GM23248 (cell line): ENCODE data around the gene POLR3A. TPM values are rescaled to one million over a fixed set of nuclear protein-coding genes. Genes with fewer than 3 reads are reported as not detected.

ENCODE experiments used
- DNase-seq: peaks from one replicate; pipeline ENCODE4 v3.0.0-alpha.2; 2015
- H2AFZ ChIP-seq: fragments of 200-600 bp; sonication (generic); 2 replicates; pipeline ENCODE4 v1.6.1; 2016; ENCODE audit warnings: antibody characterized with exemption
- H3F3A ChIP-seq: fragments of 200-600 bp; sonication (generic); 2 replicates; pipeline ENCODE4 v1.6.1; 2016; ENCODE audit warnings: mild to moderate bottlenecking, antibody characterized with exemption, mixed run types; ENCODE audit not compliant: insufficient read depth
- H3K27ac ChIP-seq: fragments of 200-600 bp; sonication (generic); 2 replicates; pipeline ENCODE4 v1.5.1; 2016; ENCODE audit warnings: mild to moderate bottlenecking
- H3K27me3 ChIP-seq: fragments of 200-600 bp; sonication (generic); replicated peaks from 2 replicates; pipeline ENCODE4 v1.6.1; 2016; ENCODE audit warnings: mild to moderate bottlenecking; ENCODE audit not compliant: insufficient read depth
- H3K36me3 ChIP-seq: fragments of 200-600 bp; sonication (generic); 2 replicates; pipeline ENCODE4 v1.6.1; 2016; ENCODE audit warnings: low read depth, mild to moderate bottlenecking
- H3K4me1 ChIP-seq: fragments of 200-600 bp; sonication (generic); 2 replicates; pipeline ENCODE4 v1.6.1; 2016; ENCODE audit warnings: mild to moderate bottlenecking; ENCODE audit not compliant: insufficient read depth
- H3K4me2 ChIP-seq: fragments of 200-600 bp; sonication (generic); one replicate; pipeline ENCODE4 v1.6.1; 2016; ENCODE audit warnings: mild to moderate bottlenecking; ENCODE audit not compliant: unreplicated experiment
- H3K4me3 ChIP-seq: fragments of 200-600 bp; sonication (generic); 2 replicates; pipeline ENCODE4 v1.5.1; 2016; ENCODE audit warnings: mild to moderate bottlenecking
- H3K79me2 ChIP-seq: fragments of 200-600 bp; sonication (generic); 2 replicates; pipeline ENCODE4 v1.6.1; 2016; ENCODE audit warnings: mild to moderate bottlenecking; ENCODE audit not compliant: insufficient read depth
- H3K9ac ChIP-seq: fragments of 200-600 bp; sonication (generic); 2 replicates; pipeline ENCODE4 v1.6.1; 2016; ENCODE audit warnings: mild to moderate bottlenecking
- H3K9me2 ChIP-seq: fragments of 200-600 bp; sonication (generic); 2 replicates; pipeline ENCODE4 v1.6.1; 2016; ENCODE audit warnings: mixed run types, mild to moderate bottlenecking, moderate library complexity; ENCODE audit not compliant: insufficient read depth
- H3K9me3 ChIP-seq: fragments of 200-600 bp; sonication (generic); one replicate; pipeline ENCODE4 v1.6.1; 2017; ENCODE audit warnings: low read depth
- H4K20me1 ChIP-seq: fragments of 200-600 bp; sonication (generic); 2 replicates; pipeline ENCODE4 v1.6.0; 2016; ENCODE audit not compliant: insufficient read depth
- EZH2 ChIP-seq: fragments of 200-600 bp; sonication (generic); IDR thresholded peaks from 2 replicates; pipeline ENCODE4 v1.6.1; 2018; ENCODE audit warnings: antibody characterized with exemption, mild to moderate bottlenecking; ENCODE audit not compliant: insufficient read depth, poor library complexity, severe bottlenecking
- EZH2phosphoT487 ChIP-seq: fragments of 200-600 bp; sonication (generic); IDR thresholded peaks from 2 replicates; pipeline ENCODE4 v1.6.1; 2018; ENCODE audit warnings: antibody characterized with exemption, moderate library complexity, mild to moderate bottlenecking, low read depth; ENCODE audit not compliant: insufficient read depth
- WGBS, 2 experiments: methylation state at CpG; one replicate each; pipeline ENCODE4 v1.1.6; 2015 to 2017; ENCODE audit warnings: low lambda C conversion rate in 2 of 2, low coverage in 1 of 2; ENCODE audit errors: missing lambda C conversion rate in 2 of 2; 5-methylcytosine and 5-hydroxymethylcytosine counted together
- in situ Hi-C: fragments of 300-500 bp; cut with MboI; formaldehyde crosslinking; loops from 2 replicates; pipeline ENCODE4 v1.15.0; 2020
- polyA plus RNA-seq: library from polyadenylated mRNA; unstranded; fragments of >200 nt; fragmentation: Nextera tagmentation; extraction: Ambion mirVana; gene quantifications from 2 replicates; pipeline ENCODE4 v1.2.1, GENCODE V29; 2016
- total RNA-seq: library from RNA; depleted of rRNA; stranded (reverse); fragments of >200 nt; shearing (Covaris generic); gene quantifications from 2 replicates; pipeline ENCODE4 v1.2.3, GENCODE V29; 2014

POLR3A gene
- total and polyA plus RNA-seq, 2 experiments from 2014 or later = 9.2 to 12.8 TPM

DNA sequence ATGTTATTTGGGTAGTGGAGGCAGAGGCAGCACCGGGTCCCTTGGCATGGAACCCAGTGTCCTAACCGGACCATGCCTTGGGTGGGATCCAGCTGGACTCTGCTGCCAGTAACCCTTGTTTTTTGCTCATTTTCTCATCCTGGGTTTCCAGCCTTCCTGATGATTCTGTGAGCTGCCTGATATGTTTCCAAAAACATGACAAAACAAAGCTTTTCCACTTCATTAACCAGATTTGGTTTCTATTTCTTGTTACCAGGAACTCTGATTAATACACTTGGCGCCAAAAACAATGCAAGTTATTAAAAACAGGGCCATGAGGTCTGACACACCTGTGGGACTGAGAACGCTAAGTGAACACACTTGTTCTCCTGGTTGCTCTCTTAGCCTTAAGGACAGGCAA lies 69.9 kb downstream of the POLR3A start:
- no peaks in the 10 kb centered on the region for H3K9me2 ChIP-seq
- no peaks in the 10 kb centered on the region for H4K20me1 ChIP-seq
- in situ Hi-C loops = no loop called here
- H3K27me3 ChIP-seq = no peaks in the 10 kb centered on the region
- H3K79me2 ChIP-seq = no peaks in the 10 kb centered on the region
- no peak overlapping the region for H3K9ac ChIP-seq
- no peak overlapping the region for H3K4me3 ChIP-seq
- no peak overlapping the region for H3K4me2 ChIP-seq
- H2AFZ ChIP-seq = no peak overlapping the region
- H3K4me1 ChIP-seq = no peaks in the 10 kb centered on the region
- H3K36me3 ChIP-seq = no peaks in the 10 kb centered on the region
- DNase-seq = no peak
- WGBS, 2 experiments = 55 to 57% methylated on average over 4 of the region's 4 CpGs
- no peaks in the 10 kb centered on the region for H3F3A ChIP-seq
- no peaks in the 10 kb centered on the region for H3K9me3 ChIP-seq
- no peak for TF ChIP-seq EZH2phosphoT487
- TF ChIP-seq EZH2 = no peak
- no peak overlapping the region for H3K27ac ChIP-seq

DNA sequence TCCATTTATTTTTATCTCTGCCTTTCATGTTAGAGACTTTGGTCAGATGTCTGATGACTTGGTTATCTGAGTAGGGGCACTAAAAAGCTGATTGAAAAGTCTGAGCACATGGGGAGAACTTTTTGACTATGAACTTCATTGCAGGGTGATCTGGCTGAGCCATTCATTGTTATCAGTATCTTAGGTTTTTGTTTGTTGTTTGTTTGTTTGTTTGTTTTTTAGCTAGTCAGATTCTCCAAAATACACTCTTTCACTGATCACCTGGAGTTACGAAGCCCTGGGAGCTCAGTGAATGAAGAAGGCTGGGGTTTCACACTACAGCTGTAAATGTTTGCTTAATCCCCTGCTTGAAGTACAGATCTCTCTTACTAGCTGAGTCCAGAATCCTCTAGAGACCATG lies 74.2 kb downstream of the POLR3A start:
- no peak overlapping the region for H3K4me3 ChIP-seq
- no peak overlapping the region for H3K9ac ChIP-seq
- 63 to 82% methylated on average over 1 of the region's 1 CpG for WGBS, 2 experiments
- H3K9me2 ChIP-seq = no peaks in the 10 kb centered on the region
- H4K20me1 ChIP-seq = no peaks in the 10 kb centered on the region
- no peaks in the 10 kb centered on the region for H3K36me3 ChIP-seq
- H2AFZ ChIP-seq = no peak overlapping the region
- H3F3A ChIP-seq = no peaks in the 10 kb centered on the region
- no peak overlapping the region for H3K4me2 ChIP-seq
- H3K9me3 ChIP-seq = no peaks in the 10 kb centered on the region
- no peaks in the 10 kb centered on the region for H3K79me2 ChIP-seq
- H3K4me1 ChIP-seq = no peaks in the 10 kb centered on the region
- no peak for DNase-seq
- no peaks in the 10 kb centered on the region for H3K27me3 ChIP-seq
- TF ChIP-seq EZH2phosphoT487 (no peak), EZH2 (no peak)
- no peak overlapping the region for H3K27ac ChIP-seq
- in situ Hi-C loops = no loop called here

DNA sequence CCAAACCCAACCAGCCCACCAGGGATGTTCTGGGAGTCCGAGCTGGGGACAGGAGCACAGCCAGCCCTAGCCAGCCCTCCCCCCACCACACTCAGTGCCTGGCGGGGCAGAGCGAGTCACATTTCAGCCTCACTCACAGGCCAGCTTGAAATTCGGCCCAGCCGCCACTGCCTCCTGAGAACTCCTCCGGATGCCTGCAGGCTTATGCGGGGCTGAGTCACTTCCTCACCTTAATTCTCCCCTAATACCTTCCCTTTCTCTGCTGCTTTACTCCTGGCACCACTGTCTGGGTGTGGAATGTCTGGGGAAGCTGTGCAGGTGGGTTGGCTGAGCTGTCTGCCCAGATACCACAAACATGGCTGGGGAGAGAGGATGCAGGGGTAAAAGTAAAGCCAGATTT lies 80.1 kb downstream of the POLR3A start:
- H4K20me1 ChIP-seq = no peaks in the 10 kb centered on the region
- in situ Hi-C loops = no loop called here
- no peak for TF ChIP-seq EZH2phosphoT487
- no peak for TF ChIP-seq EZH2
- H3K9ac ChIP-seq = no peak overlapping the region
- no peaks in the 10 kb centered on the region for H3K9me3 ChIP-seq
- no peaks in the 10 kb centered on the region for H3K79me2 ChIP-seq
- no peak overlapping the region for H3K4me3 ChIP-seq
- 6 to 10% methylated on average over 7 of the region's 7 CpGs for WGBS, 2 experiments
- H3F3A ChIP-seq = peaks cover 18% of the 10 kb centered on the region
- peaks cover 21% of the 10 kb centered on the region for H3K4me1 ChIP-seq
- no peaks in the 10 kb centered on the region for H3K27me3 ChIP-seq
- H3K36me3 ChIP-seq = no peaks in the 10 kb centered on the region
- no peak overlapping the region for H2AFZ ChIP-seq
- no peaks in the 10 kb centered on the region for H3K9me2 ChIP-seq
- DNase-seq = peak; percentile 85
- peak overlapping the region; percentile 39 for H3K4me2 ChIP-seq
- no peak overlapping the region for H3K27ac ChIP-seq

DNA sequence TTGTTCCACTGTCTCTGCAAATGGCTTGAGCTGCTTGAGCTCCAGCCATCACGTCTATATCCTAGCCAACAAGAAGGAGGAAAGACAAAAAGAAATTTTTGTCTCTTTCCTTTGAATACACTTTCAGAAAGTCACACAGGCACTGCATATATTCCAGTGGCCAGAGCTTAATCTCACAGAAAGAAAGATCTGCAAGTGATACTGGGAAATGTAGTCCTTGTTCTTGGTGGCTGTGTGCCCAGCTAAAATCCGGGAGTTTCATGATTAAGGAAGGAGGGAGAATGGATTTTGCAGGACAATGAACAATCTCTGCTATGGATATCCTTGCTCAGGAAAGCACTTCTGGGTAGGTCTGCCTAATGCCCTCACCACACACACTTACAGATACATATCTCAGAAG lies 83.2 kb downstream of the POLR3A start:
- Histone ChIP-seq H3K79me2 (no peaks in the 10 kb centered on the region), H4K20me1 (no peaks in the 10 kb centered on the region), H3K9me3 (no peaks in the 10 kb centered on the region), H3F3A (peaks cover 33% of the 10 kb centered on the region), H3K27ac (no peak overlapping the region), H3K9ac (no peak overlapping the region), H2AFZ (no peak overlapping the region), H3K36me3 (no peaks in the 10 kb centered on the region), H3K4me1 (peaks cover 36% of the 10 kb centered on the region), H3K27me3 (no peaks in the 10 kb centered on the region), H3K4me3 (no peak overlapping the region), H3K4me2 (no peak overlapping the region), H3K9me2 (no peaks in the 10 kb centered on the region)
- TF ChIP-seq EZH2phosphoT487 (no peak), EZH2 (no peak)
- WGBS, 2 experiments = 38 to 42% methylated on average over 2 of the region's 2 CpGs
- no peak for DNase-seq
- in situ Hi-C loops = no loop called here

DNA sequence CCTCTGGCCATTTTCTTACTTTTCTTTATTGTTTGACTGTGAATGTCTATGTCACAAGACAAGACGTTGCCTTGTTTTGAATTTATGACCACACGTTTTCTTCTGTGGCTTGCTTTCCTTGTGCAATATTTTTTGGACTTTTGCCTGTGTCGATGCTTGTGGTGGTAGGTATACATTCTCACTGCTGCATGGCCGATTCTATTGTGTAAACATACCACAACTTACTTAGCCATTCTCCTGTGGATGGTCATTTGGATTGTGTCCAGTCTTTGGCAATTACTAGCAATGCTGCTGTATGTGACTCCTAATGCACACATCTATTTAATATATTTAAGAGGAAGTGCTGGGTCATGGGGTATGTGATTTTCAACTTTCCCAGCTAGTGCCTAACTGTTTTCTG lies 84.8 kb downstream of the POLR3A start:
- Histone ChIP-seq H3K9me3 (no peaks in the 10 kb centered on the region), H3K79me2 (no peaks in the 10 kb centered on the region), H3K27me3 (no peaks in the 10 kb centered on the region), H3K4me2 (no peak overlapping the region), H3K4me3 (no peak overlapping the region), H3K9ac (no peak overlapping the region), H3K27ac (peak overlapping the region; percentile 39), H3K9me2 (no peaks in the 10 kb centered on the region), H4K20me1 (no peaks in the 10 kb centered on the region), H2AFZ (no peak overlapping the region), H3K36me3 (no peaks in the 10 kb centered on the region), H3F3A (peaks cover 30% of the 10 kb centered on the region), H3K4me1 (peaks cover 33% of the 10 kb centered on the region)
- in situ Hi-C loops = no loop called here
- 7 to 12% methylated on average over 4 of the region's 4 CpGs for WGBS, 2 experiments
- TF ChIP-seq EZH2phosphoT487 = no peak
- no peak for TF ChIP-seq EZH2
- peak; percentile 84 for DNase-seq
